OCI-LY7 (cell line): ENCODE data around the gene FAM9C. TPM values are rescaled to one million over a fixed set of nuclear protein-coding genes. Genes with fewer than 3 reads are reported as not detected.

ENCODE experiments used
- BruUV-seq: library from RNA; stranded (reverse); fragments of 400-500 nt; replicated peaks from 2 replicates; lab custom pipeline; 2021; lab: Mats Ljungman, UMichigan
- CTCF ChIA-PET: fragments of 300-600 bp; sonication (Branson Sonifier 250); formaldehyde crosslinking; loops from one replicate; lab custom pipeline; 2022; ENCODE audit warnings: antibody characterized with exemption; ENCODE audit not compliant: unreplicated experiment; lab: Charles Lee
- POLR2A ChIA-PET: fragments of 300-600 bp; sonication (Branson Sonifier 250); formaldehyde crosslinking; loops from one replicate; lab custom pipeline; 2022; ENCODE audit warnings: antibody characterized with exemption; lab: Charles Lee
- DNase-seq: peaks from one replicate; pipeline ENCODE4 v3.0.0-alpha.2; 2015; ENCODE audit warnings: low spot score
- H2AFZ ChIP-seq: fragments of 200-600 bp; sonication (generic), shearing (Covaris generic); 2 replicates; pipeline ENCODE4 v1.6.1; 2014; ENCODE audit warnings: mild to moderate bottlenecking, antibody characterized with exemption, low read length, moderate library complexity
- H3K27ac ChIP-seq: fragments of 200-600 bp; sonication (generic); 2 replicates; pipeline ENCODE4 v1.5.1; 2014; ENCODE audit warnings: mixed run types, low read depth, mild to moderate bottlenecking, moderate library complexity, low read length, inconsistent platforms; ENCODE audit not compliant: poor library complexity, severe bottlenecking
- H3K36me3 ChIP-seq: fragments of 200-600 bp; sonication (generic); 2 replicates; pipeline ENCODE4 v1.6.1; 2014; ENCODE audit warnings: mild to moderate bottlenecking, antibody characterized with exemption, low read length, moderate library complexity, mixed read lengths; ENCODE audit not compliant: insufficient read depth
- H3K4me1 ChIP-seq: fragments of 200-600 bp; sonication (generic); 2 replicates; pipeline ENCODE4 v1.5.1; 2014; ENCODE audit warnings: mild to moderate bottlenecking, low read length; ENCODE audit not compliant: insufficient read depth, poor library complexity, severe bottlenecking
- H3K4me2 ChIP-seq: fragments of 200-600 bp; sonication (generic); 2 replicates; pipeline ENCODE4 v1.6.1; 2014; ENCODE audit warnings: mild to moderate bottlenecking, low read length
- H3K4me3 ChIP-seq: fragments of 200-600 bp; sonication (generic); 2 replicates; pipeline ENCODE4 v1.5.1; 2014; ENCODE audit warnings: mild to moderate bottlenecking, low read depth, low read length; ENCODE audit not compliant: poor library complexity, severe bottlenecking
- H3K79me2 ChIP-seq: fragments of 200-600 bp; sonication (generic); 2 replicates; pipeline ENCODE4 v1.6.1; 2016; ENCODE audit warnings: low read depth, mild to moderate bottlenecking, low read length, moderate library complexity, mixed read lengths; ENCODE audit not compliant: insufficient read depth
- H3K9me2 ChIP-seq: fragments of 200-600 bp; sonication (generic); 2 replicates; pipeline ENCODE4 v1.6.1; 2016; ENCODE audit warnings: mild to moderate bottlenecking, low read length, mixed read lengths; ENCODE audit not compliant: insufficient read depth
- H3K9me3 ChIP-seq: fragments of 200-600 bp; sonication (generic); 2 replicates; pipeline ENCODE4 v1.6.1; 2014; ENCODE audit warnings: mild to moderate bottlenecking, mixed run types, low read length, mixed read lengths
- H4K20me1 ChIP-seq: fragments of 200-600 bp; sonication (generic); 2 replicates; pipeline ENCODE4 v1.6.1; 2014; ENCODE audit warnings: mild to moderate bottlenecking, antibody characterized with exemption, low read length, moderate library complexity, mixed read lengths; ENCODE audit not compliant: insufficient read depth
- EZH2phosphoT487 ChIP-seq: fragments of 200-600 bp; sonication (generic); IDR thresholded peaks from 2 replicates; pipeline ENCODE4 v1.6.1; 2018; ENCODE audit warnings: low read depth, borderline replicate concordance, mild to moderate bottlenecking, mixed run types, antibody characterized with exemption, low read length, moderate library complexity, mixed read lengths
- intact Hi-C: fragments of 100-400 bp; cut with micrococcal nuclease; formaldehyde crosslinking; loops from one replicate; pipeline ENCODE4 v1.10.0; 2022; ENCODE audit not compliant: unreplicated experiment
- total RNA-seq, 2 experiments: library from RNA; depleted of rRNA in 1 of 2; stranded (reverse); fragments of >200 nt in 1 of 2; shearing (Covaris generic) in 1 of 2; gene quantifications; 2 replicates each; pipeline ENCODE4 v1.2.3, GENCODE V29; 2014 to 2022
- TF ChIP-seq, protein P1 (sequence below): fragments of 200-600 bp; sonication (generic); conservative IDR thresholded peaks from 2 replicates; pipeline ENCODE4 v1.5.1; 2014; ENCODE audit warnings: mild to moderate bottlenecking, antibody characterized with exemption, low read length, moderate library complexity, mixed read lengths

The FAM9C gene
- total RNA-seq, 2 experiments from 2014 or later: not detected

DNA sequence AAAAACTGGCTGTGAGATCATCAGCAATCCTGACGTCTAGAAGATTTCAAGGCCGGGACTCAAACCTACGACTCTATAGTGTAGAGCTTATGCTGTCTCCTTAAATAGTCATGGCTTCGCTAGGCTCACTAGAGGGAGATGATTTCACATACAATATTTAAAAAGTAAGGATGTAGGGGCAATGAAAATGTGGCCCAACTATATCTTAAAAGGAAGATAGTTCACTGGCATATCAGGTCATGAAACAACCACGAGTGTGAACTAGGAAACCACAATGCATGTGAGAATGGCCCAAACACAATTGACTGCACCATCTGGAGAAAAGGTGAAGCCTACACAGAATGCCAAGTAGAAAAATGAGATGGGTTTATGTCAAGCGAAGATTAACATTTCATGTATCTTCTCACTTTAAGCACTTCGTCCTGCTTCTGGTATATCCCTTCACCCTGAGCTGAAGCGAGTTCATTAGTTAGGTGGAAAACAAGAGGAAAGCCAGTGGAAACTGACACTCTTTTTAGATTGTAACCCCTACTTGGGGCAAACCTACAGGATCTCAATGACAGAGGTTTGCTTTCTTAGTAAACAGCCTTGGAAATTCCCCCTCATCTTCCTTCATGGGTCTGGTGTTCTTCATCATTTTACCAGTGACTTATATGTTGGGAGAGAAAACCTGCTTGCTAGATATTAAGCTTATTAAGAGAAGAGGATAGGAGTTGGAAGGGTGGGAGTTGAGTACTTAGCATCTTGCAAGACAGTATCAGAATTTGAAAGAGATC is 17.4 kb downstream of the FAM9C start:
- H2AFZ ChIP-seq: no peak overlapping the region
- no peak for TF ChIP-seq EZH2phosphoT487
- TF ChIP-seq, protein P1, sequence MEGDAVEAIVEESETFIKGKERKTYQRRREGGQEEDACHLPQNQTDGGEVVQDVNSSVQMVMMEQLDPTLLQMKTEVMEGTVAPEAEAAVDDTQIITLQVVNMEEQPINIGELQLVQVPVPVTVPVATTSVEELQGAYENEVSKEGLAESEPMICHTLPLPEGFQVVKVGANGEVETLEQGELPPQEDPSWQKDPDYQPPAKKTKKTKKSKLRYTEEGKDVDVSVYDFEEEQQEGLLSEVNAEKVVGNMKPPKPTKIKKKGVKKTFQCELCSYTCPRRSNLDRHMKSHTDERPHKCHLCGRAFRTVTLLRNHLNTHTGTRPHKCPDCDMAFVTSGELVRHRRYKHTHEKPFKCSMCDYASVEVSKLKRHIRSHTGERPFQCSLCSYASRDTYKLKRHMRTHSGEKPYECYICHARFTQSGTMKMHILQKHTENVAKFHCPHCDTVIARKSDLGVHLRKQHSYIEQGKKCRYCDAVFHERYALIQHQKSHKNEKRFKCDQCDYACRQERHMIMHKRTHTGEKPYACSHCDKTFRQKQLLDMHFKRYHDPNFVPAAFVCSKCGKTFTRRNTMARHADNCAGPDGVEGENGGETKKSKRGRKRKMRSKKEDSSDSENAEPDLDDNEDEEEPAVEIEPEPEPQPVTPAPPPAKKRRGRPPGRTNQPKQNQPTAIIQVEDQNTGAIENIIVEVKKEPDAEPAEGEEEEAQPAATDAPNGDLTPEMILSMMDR: no peak
- H4K20me1 ChIP-seq: no peaks in the 10 kb centered on the region
- no peak overlapping the region for H3K4me2 ChIP-seq
- no peak overlapping the region for H3K4me3 ChIP-seq
- POLR2A ChIA-PET: interaction anchor here (0.9 kb wide), 1 partner anchor 757 kb away, joined by 3 read pairs; no protein-coding TSS in a partner anchor
- intact Hi-C loops: no loop called here
- no peaks in the 10 kb centered on the region for H3K9me3 ChIP-seq
- H3K79me2 ChIP-seq: no peaks in the 10 kb centered on the region
- no peak overlapping the region for H3K27ac ChIP-seq
- no peaks in the 10 kb centered on the region for H3K36me3 ChIP-seq
- no peaks in the 10 kb centered on the region for H3K9me2 ChIP-seq
- CTCF ChIA-PET: no interaction called here
- DNase-seq: no peak
- no TSS peak for BruUV-seq
- H3K4me1 ChIP-seq: peaks cover 16% of the 10 kb centered on the region

GRCh38 chrX:13024986-13025385 is 19.4 kb downstream of the FAM9C start:
- Histone ChIP-seq H3K79me2 (no peaks in the 10 kb centered on the region), H3K27ac (no peak overlapping the region), H3K36me3 (no peaks in the 10 kb centered on the region), H3K4me3 (no peak overlapping the region), H3K9me3 (no peaks in the 10 kb centered on the region), H2AFZ (no peak overlapping the region), H3K4me1 (peaks cover 11% of the 10 kb centered on the region), H4K20me1 (no peaks in the 10 kb centered on the region), H3K4me2 (no peak overlapping the region), H3K9me2 (no peaks in the 10 kb centered on the region)
- intact Hi-C loops: no loop called here
- no TSS peak for BruUV-seq
- ChIA-PET CTCF (no interaction called here), POLR2A (no interaction called here)
- no peak for DNase-seq
- TF ChIP-seq EZH2phosphoT487: no peak
- TF ChIP-seq, protein P1: no peak

GRCh38 chrX:13023979-13024378 is 20.4 kb downstream of the FAM9C start:
- no peaks in the 10 kb centered on the region for H4K20me1 ChIP-seq
- no peak for TF ChIP-seq EZH2phosphoT487
- TF ChIP-seq, protein P1: no peak
- no TSS peak for BruUV-seq
- no peaks in the 10 kb centered on the region for H3K36me3 ChIP-seq
- H3K4me3 ChIP-seq: no peak overlapping the region
- peaks cover 9% of the 10 kb centered on the region for H3K4me1 ChIP-seq
- no peaks in the 10 kb centered on the region for H3K79me2 ChIP-seq
- ChIA-PET CTCF (no interaction called here), POLR2A (interaction anchor here (1.4 kb wide), 1 partner anchor 26 kb away, joined by 3 read pairs; no protein-coding TSS in a partner anchor)
- H3K27ac ChIP-seq: no peak overlapping the region
- H2AFZ ChIP-seq: no peak overlapping the region
- H3K4me2 ChIP-seq: no peak overlapping the region
- no peaks in the 10 kb centered on the region for H3K9me2 ChIP-seq
- no peaks in the 10 kb centered on the region for H3K9me3 ChIP-seq
- DNase-seq: no peak
- intact Hi-C loops: no loop called here
